Mucosa of gallbladder (tissue), 1 donor: ENCODE data around the gene PPY. TPM values are rescaled to one million over a fixed set of nuclear protein-coding genes. Genes with fewer than 3 reads are reported as not detected.
"Not testable (repeated sequence)": the region's sequence is repeated elsewhere in the genome, so short reads cannot be mapped to it uniquely, and the experiment has no call there.

Experiments used
- DNase-seq: peaks from one replicate; pipeline ENCODE4 v3.0.0-alpha.2; 2020; ENCODE audit warnings: low spot score
- total RNA-seq: library from RNA; stranded (reverse); gene quantifications from one replicate; pipeline ENCODE4 v1.2.1, GENCODE V29; 2021
- donor health status: DM: no; HTN: no; CAD: no.

Gene PPY
- total RNA-seq, 1 donor from 2014 or later = not detected

- peak; percentile 56 for DNase-seq
These were observed 36.1 kb downstream of the PPY start for GRCh38 chr17:43905985-43906852.

GRCh38 chr17:43905400-43905984 lies 36.8 kb downstream of the PPY start:
- DNase-seq = no peak

- DNase-seq = no peak
These were observed 40.3 kb downstream of the PPY start for GRCh38 chr17:43901861-43902589.

- DNase-seq = no peak
These were observed 41.2 kb downstream of the PPY start for GRCh38 chr17:43900858-43901754.

GRCh38 chr17:43900183-43900857 lies 42.0 kb downstream of the PPY start:
- peak; percentile 83 for DNase-seq

GRCh38 chr17:43898446-43898845 lies 43.8 kb downstream of the PPY start:
- DNase-seq = no peak

- no peak for DNase-seq
These were observed 44.4 kb downstream of the PPY start for GRCh38 chr17:43897831-43898230.

GRCh38 chr17:43894494-43894893 lies 47.8 kb downstream of the PPY start:
- DNase-seq = not testable (repeated sequence)

- DNase-seq = no peak
These were observed 49.7 kb downstream of the PPY start for GRCh38 chr17:43892647-43892952.

GRCh38 chr17:43891851-43892646 lies 50.2 kb downstream of the PPY start:
- no peak for DNase-seq

Other genes starting within 250 kb of the PPY start
- gene SOST, start 183.7 kb downstream of the PPY start, total RNA-seq = not detected
- 127 TPM for gene DUSP3, start 163.5 kb downstream of the PPY start, total RNA-seq
- not detected for gene CFAP97D1, start 162.0 kb downstream of the PPY start, total RNA-seq
- 19.2 TPM for gene MPP3, start 109.3 kb downstream of the PPY start, total RNA-seq
- 1.5 TPM for gene CD300LG, start 95.3 kb downstream of the PPY start, total RNA-seq
- 7.0 TPM for gene MPP2, start 34.9 kb downstream of the PPY start, total RNA-seq
- not detected for gene PYY, start 11.5 kb upstream of the PPY start, total RNA-seq
- 3.6 TPM for gene NAGS, start 62.1 kb upstream of the PPY start, total RNA-seq
- 33.4 TPM for gene TMEM101, start 72.5 kb upstream of the PPY start, total RNA-seq
- 47.3 TPM for gene LSM12, start 124.2 kb upstream of the PPY start, total RNA-seq
- 62.3 TPM for gene G6PC3, start 128.3 kb upstream of the PPY start, total RNA-seq
- 87.4 TPM for gene HDAC5, start 181.2 kb upstream of the PPY start, total RNA-seq
- 1.0 TPM for gene HROB, start 199.5 kb upstream of the PPY start, total RNA-seq
- 0.58 TPM for gene ASB16, start 228.2 kb upstream of the PPY start, total RNA-seq
- 49.4 TPM for gene TMUB2, start 244.5 kb upstream of the PPY start, total RNA-seq